CD14-positive monocyte (primary cell): Measurements from ENCODE around the gene MYO5C. TPM values are rescaled to one million over a fixed set of nuclear protein-coding genes. Genes with fewer than 3 reads are reported as not detected.

ENCODE experiments used
- DNase-seq, 3 donors: peaks; one replicate each; pipeline ENCODE4 v3.0.0-alpha.2; 2011 to 2022
- H2AFZ ChIP-seq: 2 replicates; pipeline ENCODE4 v1.6.0; 2012; ENCODE audit warnings: mild to moderate bottlenecking, low read depth, low read length, inconsistent platforms; ENCODE audit not compliant: insufficient read depth, poor library complexity, severe bottlenecking
- H3K27ac ChIP-seq, 2 donors: 1 replicate in 1 of 2; 2 replicates in 1 of 2; pipeline ENCODE4 v1.5.1; 2012 to 2013; ENCODE audit warnings: low read length in 2 of 2, control low read depth in 1 of 2, inconsistent platforms in 1 of 2, low read depth in 1 of 2, mild to moderate bottlenecking in 1 of 2
- H3K27me3 ChIP-seq, 2 donors: one replicate each; pipeline versions ENCODE4 v1.6.0 to v1.6.1; 2011 to 2013; ENCODE audit warnings: low read length in 2 of 2; ENCODE audit not compliant: control insufficient read depth in 2 of 2, insufficient read depth in 2 of 2
- H3K36me3 ChIP-seq, 2 donors: replicated peaks in 1 of 2; 1 replicate in 1 of 2; 2 replicates in 1 of 2; pipeline versions ENCODE4 v1.5.1 to v1.6.1; 2012 to 2013; ENCODE audit warnings: low read length in 2 of 2, control low read depth in 1 of 2, inconsistent platforms in 1 of 2, mild to moderate bottlenecking in 1 of 2; ENCODE audit not compliant: insufficient read depth in 2 of 2, control insufficient read depth in 1 of 2
- H3K4me1 ChIP-seq, 2 donors: 1 replicate in 1 of 2; 2 replicates in 1 of 2; pipeline versions ENCODE4 v1.5.1 to v1.6.1; 2012 to 2013; ENCODE audit warnings: low read length in 2 of 2, control low read depth in 1 of 2, inconsistent platforms in 1 of 2, mild to moderate bottlenecking in 1 of 2, moderate library complexity in 1 of 2; ENCODE audit not compliant: insufficient read depth in 2 of 2, control insufficient read depth in 1 of 2
- H3K4me2 ChIP-seq: replicated peaks from 2 replicates; pipeline ENCODE3; 2012; ENCODE audit warnings: low read length, moderate library complexity, mild to moderate bottlenecking; ENCODE audit not compliant: poor library complexity, severe bottlenecking; ENCODE audit errors: extremely low read depth
- H3K4me3 ChIP-seq, 3 experiments: fragments of 200-600 bp in 1 of 3; sonication (generic) in 1 of 3; replicated peaks in 1 of 3; 1 replicate in 2 of 3; 2 replicates in 1 of 3; pipeline ENCODE4 v1.5.1; 2011 to 2013; ENCODE audit warnings: low read length in 3 of 3, mild to moderate bottlenecking in 3 of 3, control low read depth in 2 of 3, low read depth in 2 of 3, inconsistent platforms in 1 of 3, moderate library complexity in 1 of 3
- H3K79me2 ChIP-seq: 2 replicates; pipeline ENCODE4 v1.6.0; 2012; ENCODE audit warnings: mild to moderate bottlenecking, control low read depth, inconsistent platforms, low read length, moderate library complexity; ENCODE audit not compliant: insufficient read depth
- H3K9ac ChIP-seq: 2 replicates; pipeline ENCODE4 v1.6.0; 2017; ENCODE audit warnings: low read length, mild to moderate bottlenecking; ENCODE audit not compliant: insufficient read depth, poor library complexity, severe bottlenecking
- H3K9me3 ChIP-seq, 2 donors: replicated peaks in 1 of 2; 1 replicate in 1 of 2; 2 replicates in 1 of 2; pipeline versions ENCODE4 v1.5.1 to v1.6.1; 2012 to 2013; ENCODE audit warnings: low read length in 2 of 2, control low read depth in 1 of 2; ENCODE audit not compliant: control insufficient read depth in 1 of 2, insufficient read depth in 1 of 2
- H4K20me1 ChIP-seq: 2 replicates; pipeline ENCODE4 v1.6.0; 2012; ENCODE audit warnings: mild to moderate bottlenecking, low read length, control low read depth, moderate library complexity; ENCODE audit not compliant: insufficient read depth
- H3K27ac Mint-ChIP-seq, 7 donors: one replicate each; pipeline ENCODE4 v1.8.0; 2020; ENCODE audit warnings: mild to moderate bottlenecking in 7 of 7, mixed read lengths in 7 of 7, moderate library complexity in 6 of 7, inconsistent platforms in 2 of 7
- H3K27me3 Mint-ChIP-seq, 3 donors: one replicate each; pipeline ENCODE4 v1.8.0; 2021 to 2022; ENCODE audit warnings: low read depth in 3 of 3, mild to moderate bottlenecking in 3 of 3, mixed read lengths in 3 of 3, moderate library complexity in 3 of 3, inconsistent platforms in 1 of 3
- H3K36me3 Mint-ChIP-seq, 2 donors: one replicate each; pipeline ENCODE4 v1.8.0; 2020; ENCODE audit warnings: mixed read lengths in 2 of 2, inconsistent platforms in 1 of 2, mild to moderate bottlenecking in 1 of 2
- H3K4me1 Mint-ChIP-seq: one replicate; pipeline ENCODE4 v1.8.0; 2020; ENCODE audit warnings: mild to moderate bottlenecking, mixed read lengths
- H3K4me3 Mint-ChIP-seq, 2 donors: one replicate each; pipeline ENCODE4 v1.8.0; 2020; ENCODE audit warnings: mild to moderate bottlenecking in 2 of 2, mixed read lengths in 2 of 2, moderate library complexity in 1 of 2
- H3K9me3 Mint-ChIP-seq, 7 donors: one replicate each; pipeline ENCODE4 v1.8.0; 2020 to 2022; ENCODE audit warnings: mixed read lengths in 7 of 7, mild to moderate bottlenecking in 6 of 7, moderate library complexity in 6 of 7, inconsistent platforms in 2 of 7
- whole genome bisulfite sequencing: methylation state at CpG from one replicate; pipeline ENCODE4 v1.1.5; 2013; ENCODE audit warnings: missing lambda C conversion rate; ENCODE audit not compliant: insufficient coverage; 5-methylcytosine and 5-hydroxymethylcytosine counted together
- intact Hi-C, 2 donors: fragments of 100-400 bp; cut with micrococcal nuclease; formaldehyde crosslinking; loops; one replicate each; pipeline versions ENCODE4 v1.15.0 to v1.15.1; 2023
- polyA plus RNA-seq, 3 donors: library from polyadenylated mRNA; depleted of rRNA in 1 of 3; unstranded in 2 of 3; stranded (reverse) in 1 of 3; fragments of 300-500 nt in 2 of 3; fragments of >200 nt in 1 of 3; fragmentation: Illumina TruSeq in 2 of 3; gene quantifications; 1 replicate in 2 of 3; 2 replicates in 1 of 3; pipeline ENCODE4 v1.2.3, GENCODE V29; 2012 to 2021
- TF ChIP-seq, protein P1 (sequence below): fragments of 200-600 bp; IDR thresholded peaks from one replicate; pipeline ENCODE4 v1.8.0; 2022; ENCODE audit warnings: antibody characterized with exemption, mild to moderate bottlenecking

The MYO5C gene
- polyA plus RNA-seq, 3 donors, result 0.20 TPM; not detected in 2

DNA sequence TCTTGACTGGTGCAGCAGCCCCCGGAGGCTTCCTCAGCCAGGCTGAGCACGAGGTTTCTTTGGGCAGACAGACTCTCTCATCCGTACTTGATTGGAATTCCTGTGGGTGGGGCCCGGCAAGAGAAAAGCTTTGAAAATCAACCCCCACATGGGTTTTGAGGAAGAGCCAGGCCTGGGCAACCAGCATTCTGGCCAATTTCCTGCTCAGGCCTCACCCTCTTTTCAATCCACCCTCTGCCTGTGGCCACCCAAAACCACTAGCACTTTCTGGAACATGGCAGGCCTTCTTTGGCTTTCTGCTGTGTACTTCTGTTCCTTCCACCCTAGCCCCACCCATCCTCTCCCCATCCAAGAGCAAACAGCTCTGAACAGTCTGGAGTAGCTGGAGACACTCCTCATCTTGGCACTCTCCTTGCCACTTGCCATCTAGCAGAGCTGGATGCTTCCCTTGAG, 5.9 kb downstream of the MYO5C start:
- Histone ChIP-seq H3K36me3 (no peaks in the 10 kb centered on the region), H3K4me1 (peaks cover 11 to 18% of the 10 kb centered on the region in 2 donors), H3K9me3 (no peaks in the 10 kb centered on the region), H3K27me3 (peaks cover 7 to 12% of the 10 kb centered on the region in 2 donors), H3K9ac (no peak overlapping the region), H3K27ac (no peak overlapping the region), H4K20me1 (no peaks in the 10 kb centered on the region), H2AFZ (no peak overlapping the region), H3K4me3 (no peak overlapping the region), H3K79me2 (no peaks in the 10 kb centered on the region), H3K4me2 (no peak overlapping the region)
- WGBS, result 89% methylated on average over 4 of the region's 4 CpGs
- TF ChIP-seq, protein P1, sequence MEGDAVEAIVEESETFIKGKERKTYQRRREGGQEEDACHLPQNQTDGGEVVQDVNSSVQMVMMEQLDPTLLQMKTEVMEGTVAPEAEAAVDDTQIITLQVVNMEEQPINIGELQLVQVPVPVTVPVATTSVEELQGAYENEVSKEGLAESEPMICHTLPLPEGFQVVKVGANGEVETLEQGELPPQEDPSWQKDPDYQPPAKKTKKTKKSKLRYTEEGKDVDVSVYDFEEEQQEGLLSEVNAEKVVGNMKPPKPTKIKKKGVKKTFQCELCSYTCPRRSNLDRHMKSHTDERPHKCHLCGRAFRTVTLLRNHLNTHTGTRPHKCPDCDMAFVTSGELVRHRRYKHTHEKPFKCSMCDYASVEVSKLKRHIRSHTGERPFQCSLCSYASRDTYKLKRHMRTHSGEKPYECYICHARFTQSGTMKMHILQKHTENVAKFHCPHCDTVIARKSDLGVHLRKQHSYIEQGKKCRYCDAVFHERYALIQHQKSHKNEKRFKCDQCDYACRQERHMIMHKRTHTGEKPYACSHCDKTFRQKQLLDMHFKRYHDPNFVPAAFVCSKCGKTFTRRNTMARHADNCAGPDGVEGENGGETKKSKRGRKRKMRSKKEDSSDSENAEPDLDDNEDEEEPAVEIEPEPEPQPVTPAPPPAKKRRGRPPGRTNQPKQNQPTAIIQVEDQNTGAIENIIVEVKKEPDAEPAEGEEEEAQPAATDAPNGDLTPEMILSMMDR, result no peak
- peaks cover 23% of the 10 kb centered on the region for H3K4me1 Mint-ChIP-seq
- no peak overlapping the region for H3K27ac Mint-ChIP-seq
- intact Hi-C loops, result no loop called here
- peaks cover 0 to 7% (median 2%) of the 10 kb centered on the region in 7 donors for H3K9me3 Mint-ChIP-seq
- H3K36me3 Mint-ChIP-seq, result no peaks in the 10 kb centered on the region
- H3K27me3 Mint-ChIP-seq, result peaks cover 17 to 23% (median 19%) of the 10 kb centered on the region in 3 donors
- H3K4me3 Mint-ChIP-seq, result no peak overlapping the region
- no peak for DNase-seq

DNA sequence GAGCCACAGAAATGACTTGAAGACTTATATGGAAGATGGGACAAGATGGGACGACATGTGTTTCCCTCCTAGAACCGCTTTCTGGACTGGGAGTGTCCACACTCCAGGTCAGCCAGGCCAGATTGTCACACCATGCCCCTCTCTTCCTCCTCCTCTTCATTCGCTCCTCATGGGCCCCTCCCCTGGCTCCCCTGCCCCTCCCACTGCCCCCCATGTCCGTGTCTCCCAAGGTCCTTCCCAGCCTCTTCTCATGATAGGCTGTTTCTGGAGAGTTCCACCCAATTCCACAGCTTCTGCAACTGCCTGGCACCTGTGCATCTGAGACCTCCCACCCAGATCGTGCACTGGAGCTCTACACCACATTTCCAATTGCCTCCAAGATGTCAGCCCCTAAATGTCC, 6.6 kb downstream of the MYO5C start:
- intact Hi-C loops, result no loop called here
- H3K4me1 Mint-ChIP-seq, result peaks cover 17% of the 10 kb centered on the region
- no peaks in the 10 kb centered on the region for H3K36me3 ChIP-seq
- H3K36me3 Mint-ChIP-seq, result no peaks in the 10 kb centered on the region
- no peak overlapping the region for H2AFZ ChIP-seq
- peaks cover under 1 to 6% of the 10 kb centered on the region in 2 donors for H3K27me3 ChIP-seq
- peaks cover 10 to 16% of the 10 kb centered on the region in 2 donors for H3K4me1 ChIP-seq
- H3K27ac Mint-ChIP-seq, result no peak overlapping the region
- no peak overlapping the region for H3K9ac ChIP-seq
- H3K79me2 ChIP-seq, result no peaks in the 10 kb centered on the region
- 100% methylated on average over 4 of the region's 5 CpGs for WGBS
- no peak overlapping the region for H3K4me3 ChIP-seq
- TF ChIP-seq, protein P1, result no peak
- H3K9me3 Mint-ChIP-seq, result peaks cover 0 to 7% (median 0%) of the 10 kb centered on the region in 7 donors
- no peak overlapping the region for H3K27ac ChIP-seq
- H3K27me3 Mint-ChIP-seq, result peaks cover 12 to 17% (median 12%) of the 10 kb centered on the region in 3 donors
- H3K4me2 ChIP-seq, result no peak overlapping the region
- no peaks in the 10 kb centered on the region for H3K9me3 ChIP-seq
- no peak overlapping the region for H3K4me3 Mint-ChIP-seq
- DNase-seq, result no peak
- H4K20me1 ChIP-seq, result no peaks in the 10 kb centered on the region
